Epithelial cell of proximal tubule (primary cell): ENCODE results near the gene CFAP97. TPM values are rescaled to one million over a fixed set of nuclear protein-coding genes. Genes with fewer than 3 reads are reported as not detected.
"Not testable (repeated sequence)": the region's sequence is repeated elsewhere in the genome, so short reads cannot be mapped to it uniquely, and the experiment has no call there.

Experiments used
- DNase-seq: peaks from one replicate; pipeline ENCODE4 v3.0.0-alpha.2; 2011; ENCODE audit warnings: low read depth
- H3K4me3 ChIP-seq: 2 replicates; pipeline ENCODE4 v1.5.1; 2011; ENCODE audit warnings: low read depth, mild to moderate bottlenecking, low read length
- total RNA-seq: library from RNA; depleted of rRNA; stranded (reverse); fragments of >200 nt; gene quantifications from 2 replicates; pipeline ENCODE4 v1.2.3, GENCODE V29; 2015
- TF ChIP-seq, protein P1 (sequence below): conservative IDR thresholded peaks from 2 replicates; pipeline ENCODE4 v1.5.1; 2012; ENCODE audit warnings: low read depth, mild to moderate bottlenecking, low read length

Gene CFAP97
- total RNA-seq, 1 donor from 2014 or later: 22.6 TPM

DNA sequence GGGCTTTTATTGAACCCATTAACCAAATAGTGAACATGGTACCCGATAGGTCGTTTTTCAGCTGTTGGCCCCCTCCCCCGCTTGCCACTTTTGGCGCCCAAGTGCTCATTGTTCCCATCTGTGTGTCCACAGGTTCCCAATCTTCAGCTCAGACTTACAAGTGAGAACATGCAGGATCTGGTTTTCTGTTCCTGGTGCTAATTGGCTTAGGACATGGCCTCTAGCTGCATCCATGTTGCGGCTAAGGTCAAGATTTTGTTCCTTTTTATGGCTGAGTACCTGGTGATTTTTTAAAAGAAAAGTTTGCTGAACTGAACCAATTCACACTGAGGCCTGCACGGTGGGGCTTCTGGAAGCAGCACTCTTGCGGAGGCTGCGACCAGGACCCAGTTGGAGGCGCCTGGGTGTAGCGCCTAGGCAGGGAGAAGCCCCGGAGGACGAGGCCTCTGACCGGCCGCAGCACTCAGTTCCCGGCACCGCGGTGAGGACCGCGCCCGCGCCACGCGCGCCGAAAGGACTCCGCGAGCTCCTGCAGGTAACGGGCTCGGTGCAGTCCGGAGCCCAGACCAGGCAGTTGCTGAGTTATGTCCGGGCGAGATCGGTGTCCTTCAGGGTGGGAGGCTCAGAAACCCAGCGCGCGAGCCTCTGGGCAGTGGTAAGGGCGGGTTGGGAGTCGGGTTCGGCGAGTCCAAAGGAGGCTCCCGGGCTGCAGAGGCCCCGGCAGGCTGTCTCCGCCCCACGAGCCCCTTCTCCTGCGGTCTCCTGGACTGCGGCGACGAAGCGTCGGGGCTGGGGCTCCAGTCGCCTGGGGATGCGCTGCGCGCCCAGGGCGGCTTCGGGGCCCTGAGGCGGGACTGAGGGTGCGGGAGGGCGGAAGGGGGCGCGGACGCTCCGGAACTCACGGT lies 76.5 kb downstream of the CFAP97 start:
- DNase-seq: no peak
- TF ChIP-seq, protein P1, sequence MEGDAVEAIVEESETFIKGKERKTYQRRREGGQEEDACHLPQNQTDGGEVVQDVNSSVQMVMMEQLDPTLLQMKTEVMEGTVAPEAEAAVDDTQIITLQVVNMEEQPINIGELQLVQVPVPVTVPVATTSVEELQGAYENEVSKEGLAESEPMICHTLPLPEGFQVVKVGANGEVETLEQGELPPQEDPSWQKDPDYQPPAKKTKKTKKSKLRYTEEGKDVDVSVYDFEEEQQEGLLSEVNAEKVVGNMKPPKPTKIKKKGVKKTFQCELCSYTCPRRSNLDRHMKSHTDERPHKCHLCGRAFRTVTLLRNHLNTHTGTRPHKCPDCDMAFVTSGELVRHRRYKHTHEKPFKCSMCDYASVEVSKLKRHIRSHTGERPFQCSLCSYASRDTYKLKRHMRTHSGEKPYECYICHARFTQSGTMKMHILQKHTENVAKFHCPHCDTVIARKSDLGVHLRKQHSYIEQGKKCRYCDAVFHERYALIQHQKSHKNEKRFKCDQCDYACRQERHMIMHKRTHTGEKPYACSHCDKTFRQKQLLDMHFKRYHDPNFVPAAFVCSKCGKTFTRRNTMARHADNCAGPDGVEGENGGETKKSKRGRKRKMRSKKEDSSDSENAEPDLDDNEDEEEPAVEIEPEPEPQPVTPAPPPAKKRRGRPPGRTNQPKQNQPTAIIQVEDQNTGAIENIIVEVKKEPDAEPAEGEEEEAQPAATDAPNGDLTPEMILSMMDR: no peak
- H3K4me3 ChIP-seq: peak overlapping the region; percentile 64

DNA sequence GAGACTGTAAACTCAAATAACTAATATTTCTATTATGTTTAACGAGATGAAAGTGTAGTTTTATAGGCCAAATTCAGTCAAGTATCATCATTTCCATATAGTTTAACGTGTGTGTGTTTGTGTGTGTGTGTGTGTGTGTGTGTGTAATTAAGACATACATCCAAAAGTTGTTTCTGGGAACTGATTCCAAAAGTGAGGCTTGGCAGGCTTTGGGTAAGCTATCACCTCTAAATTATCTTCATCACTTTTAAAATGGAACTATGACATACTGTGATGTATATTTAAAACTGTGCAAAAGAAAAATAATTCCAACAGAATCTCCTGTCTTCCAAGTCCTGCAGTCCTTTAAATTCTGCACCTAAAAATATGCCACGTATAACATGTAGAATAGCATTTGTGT lies 79.8 kb downstream of the CFAP97 start:
- TF ChIP-seq, protein P1: no peak
- no peak for DNase-seq
- H3K4me3 ChIP-seq: no peak overlapping the region

DNA sequence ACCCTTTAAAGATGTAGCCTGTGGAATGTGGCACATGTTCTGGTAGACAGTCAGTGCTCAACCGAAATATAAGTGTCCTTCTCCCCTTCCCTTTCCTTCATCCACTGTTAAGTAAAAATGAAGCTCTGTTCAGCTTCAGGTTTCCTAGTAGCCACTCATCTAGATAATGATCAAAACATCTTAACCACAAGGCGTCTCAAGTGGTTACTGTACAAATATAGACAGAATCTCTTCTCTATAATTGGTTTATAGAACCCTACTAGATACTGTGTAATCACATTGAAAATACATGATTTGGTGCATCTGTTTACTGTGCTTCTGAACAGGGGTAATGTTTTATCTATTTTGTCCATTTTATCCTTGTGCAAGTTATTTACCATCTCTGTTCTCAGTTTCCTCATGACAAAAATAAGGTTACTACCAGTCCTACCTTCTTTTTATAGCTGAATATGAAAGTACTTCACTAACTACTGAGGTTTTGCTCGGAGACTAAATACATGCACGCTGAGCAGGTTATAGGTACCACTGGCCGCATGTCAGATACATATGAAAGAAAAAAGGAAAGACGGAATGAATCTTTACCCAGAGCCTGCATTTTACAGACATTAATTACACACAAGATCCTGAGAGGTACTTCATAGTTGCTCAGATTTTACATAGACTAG lies 81.0 kb downstream of the CFAP97 start:
- TF ChIP-seq, protein P1: no peak
- no peak for DNase-seq
- H3K4me3 ChIP-seq: no peak overlapping the region

DNA sequence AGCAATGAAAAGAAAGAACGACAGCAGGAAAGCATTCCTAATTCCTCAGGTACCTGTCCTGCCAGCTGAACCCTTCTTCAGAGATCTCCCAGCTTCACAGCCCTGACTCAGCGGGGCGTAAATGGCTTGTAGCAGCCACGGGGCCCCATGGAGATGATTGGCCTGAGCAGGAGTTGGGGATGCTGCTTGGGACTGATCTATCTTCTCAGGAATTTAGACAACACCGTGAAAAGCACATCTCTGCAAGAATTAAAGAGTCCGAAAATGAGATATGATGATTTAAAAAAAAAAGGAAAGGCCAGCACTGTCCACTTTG lies 83.2 kb downstream of the CFAP97 start:
- H3K4me3 ChIP-seq: no peak overlapping the region
- DNase-seq: no peak
- TF ChIP-seq, protein P1: no peak

DNA sequence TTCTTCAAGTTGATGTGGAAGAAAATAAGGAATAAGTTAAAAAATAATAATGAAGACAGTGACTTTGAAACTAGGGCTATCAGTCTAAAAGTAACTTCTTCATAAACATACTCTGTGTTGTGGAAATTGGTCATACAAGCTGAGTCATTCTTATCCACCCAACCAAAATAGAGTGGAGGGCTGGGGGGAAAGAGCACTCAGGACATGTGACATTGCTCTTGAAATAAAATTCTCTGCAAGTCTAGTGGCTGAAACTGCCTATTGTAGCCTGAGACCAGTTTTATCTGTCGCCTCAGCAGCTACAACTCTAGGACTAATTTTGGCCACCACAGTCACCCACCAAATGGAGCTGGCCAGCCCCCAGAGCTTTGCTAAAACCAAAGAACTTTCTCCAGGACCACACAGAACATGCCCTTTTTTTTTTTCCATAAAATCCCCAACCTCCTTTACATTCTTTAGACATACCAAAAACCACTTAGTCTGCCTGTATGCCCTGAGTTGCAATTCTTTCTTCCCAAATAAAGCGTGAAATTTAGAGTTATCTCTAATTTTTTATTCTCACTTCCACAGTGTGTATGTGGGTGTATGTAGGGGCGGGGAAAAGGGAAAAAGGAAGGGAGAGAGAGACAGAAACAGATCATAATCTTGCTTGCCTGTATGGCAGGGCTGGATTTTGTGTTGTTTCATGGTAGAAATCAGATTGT lies 83.7 kb downstream of the CFAP97 start:
- no peak for DNase-seq
- TF ChIP-seq, protein P1: no peak
- H3K4me3 ChIP-seq: no peak overlapping the region

DNA sequence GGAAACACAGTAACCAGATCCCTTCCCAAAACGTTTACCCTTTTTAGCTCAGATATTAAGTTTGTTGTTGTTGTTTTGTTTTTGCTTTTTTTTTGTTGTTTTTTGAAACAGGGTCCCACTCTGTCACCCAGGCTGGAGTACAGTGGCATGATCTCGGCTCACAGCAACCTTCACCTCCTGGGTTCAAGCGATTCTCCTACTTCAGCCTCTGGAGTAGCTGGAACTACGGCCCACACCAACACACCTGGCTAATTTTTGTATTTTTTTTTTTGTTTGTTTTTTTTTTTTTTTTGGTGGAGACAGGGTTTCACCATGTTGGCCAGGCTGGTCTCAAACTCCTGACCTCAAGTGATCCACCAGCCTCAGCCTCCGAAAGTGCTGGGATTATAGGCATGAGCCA lies 84.3 kb downstream of the CFAP97 start:
- DNase-seq, H3K4me3 ChIP-seq: not testable (repeated sequence)

DNA sequence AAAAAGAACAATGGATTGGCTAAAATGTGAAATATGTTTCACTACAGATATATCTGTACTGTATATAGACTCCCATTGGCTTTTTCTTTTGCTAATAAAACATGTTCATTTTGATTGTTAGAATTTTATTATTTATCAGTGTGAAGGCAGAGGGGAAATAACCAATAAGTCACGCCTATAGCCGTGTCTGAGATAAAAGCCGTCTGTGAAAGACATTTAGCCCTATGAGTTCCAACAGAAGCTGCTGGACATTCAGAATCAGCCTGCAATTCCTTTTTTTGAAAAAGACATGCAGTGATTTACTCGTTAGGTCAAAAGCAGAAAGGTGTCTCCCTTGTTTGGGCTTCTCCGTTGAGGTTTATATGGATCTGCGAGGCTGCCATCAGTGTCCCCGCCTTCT lies 84.9 kb downstream of the CFAP97 start:
- TF ChIP-seq, protein P1: no peak
- no peak overlapping the region for H3K4me3 ChIP-seq
- no peak for DNase-seq
